Measurements from ENCODE around the gene DNAAF1. TPM values are rescaled to one million over a fixed set of nuclear protein-coding genes. Genes with fewer than 3 reads are reported as not detected.
"Not testable (repeated sequence)": the region's sequence is repeated elsewhere in the genome, so short reads cannot be mapped to it uniquely, and the experiment has no call there.

Gene DNAAF1
- total and polyA plus RNA-seq, 2 donors (not counting 3 experiments of a cell fraction or from before 2014, with no cell fraction given) = 0.01 TPM; not detected in 1

- dilution Hi-C loops (cut with MboI; ENCODE audit: extremely low pct_ligation_motif_present, low sequenced_read_pairs) = no loop called here
- ChIA-PET POLR2A (no interaction called here), CTCF (no interaction called here)
- Histone ChIP-seq H3K36me3 (ENCODE audit: control insufficient read depth in 2 of 2, extremely low read depth in 1 of 2, insufficient read depth in 2 of 2, low read length in 2 of 2) (no peaks in the 10 kb centered on the region), H2AFZ (ENCODE audit: low read depth, low read length) (no peak overlapping the region), H3K9ac (replicated peaks; ENCODE audit: extremely low read depth, insufficient read depth, low read length) (no peak overlapping the region), H3K9me3 (replicated peaks; ENCODE audit: control insufficient read depth, insufficient read depth, low read length) (no peaks in the 10 kb centered on the region), H3K4me1 (ENCODE audit: control insufficient read depth, extremely low read depth, insufficient read depth, low read length) (no peaks in the 10 kb centered on the region), H3K79me2 (ENCODE audit: control insufficient read depth, insufficient read depth, low read length) (no peaks in the 10 kb centered on the region), H3K4me2 (ENCODE audit: insufficient read depth, low read length) (no peak overlapping the region), H3K27me3 (ENCODE audit: control insufficient read depth in 2 of 2, insufficient read depth in 2 of 2, low read length in 2 of 2) (peaks cover 5 to 6% of the 10 kb centered on the region in 2 experiments), H3K9me1 (replicated peaks; ENCODE audit: control insufficient read depth, extremely low read depth, insufficient read depth, low read length) (no peaks in the 10 kb centered on the region), H4K20me1 (replicated peaks; ENCODE audit: control insufficient read depth, extremely low read depth, insufficient read depth, low read length) (no peaks in the 10 kb centered on the region), H3K4me3 (replicated peaks in 1 of 3; ENCODE audit: insufficient read depth in 1 of 3, low read depth in 1 of 3, low read length in 3 of 3) (no peak overlapping the region), H3K27ac (ENCODE audit: insufficient read depth, low read depth, low read length) (no peak overlapping the region)
- no TSS peak for BruUV-seq (replicated peaks)
- FAIRE-seq (no peak), DNase-seq (ENCODE audit: low read depth, low spot score) (no peak)
- TF ChIP-seq MYC (IDR thresholded peaks at IDR 0.05; ENCODE audit: low read depth, low read length) = no peak
- no peak for TF ChIP-seq FOS (IDR thresholded peaks at IDR 0.05; ENCODE audit: borderline replicate concordance, insufficient read depth, low read length)
- no peak for TF ChIP-seq JUN (IDR thresholded peaks at IDR 0.05; ENCODE audit: borderline replicate concordance, insufficient read depth, insufficient read length, low read depth)
- intact Hi-C loops (cut with micrococcal nuclease) = no loop called here
Observed at GRCh38 chr16:84215531-84215930, 70.4 kb downstream of the DNAAF1 start.

GRCh38 chr16:84216144-84216543 lies 71.0 kb downstream of the DNAAF1 start:
- POLR2A ChIA-PET; H3K4me3 ChIP-seq (replicated peaks in 1 of 3; ENCODE audit: insufficient read depth in 1 of 3, low read depth in 1 of 3, low read length in 3 of 3); DNase-seq (ENCODE audit: low read depth, low spot score); H3K4me2 ChIP-seq (ENCODE audit: insufficient read depth, low read length); FAIRE-seq; H3K9ac ChIP-seq (replicated peaks; ENCODE audit: extremely low read depth, insufficient read depth, low read length); H3K79me2 ChIP-seq (ENCODE audit: control insufficient read depth, insufficient read depth, low read length); CTCF ChIA-PET; H4K20me1 ChIP-seq (replicated peaks; ENCODE audit: control insufficient read depth, extremely low read depth, insufficient read depth, low read length); H3K9me3 ChIP-seq (replicated peaks; ENCODE audit: control insufficient read depth, insufficient read depth, low read length); intact Hi-C loops (cut with micrococcal nuclease); H3K27ac ChIP-seq (ENCODE audit: insufficient read depth, low read depth, low read length); BruUV-seq (replicated peaks); H3K36me3 ChIP-seq (ENCODE audit: control insufficient read depth in 2 of 2, extremely low read depth in 1 of 2, insufficient read depth in 2 of 2, low read length in 2 of 2); H3K27me3 ChIP-seq (ENCODE audit: control insufficient read depth in 2 of 2, insufficient read depth in 2 of 2, low read length in 2 of 2); H3K4me1 ChIP-seq (ENCODE audit: control insufficient read depth, extremely low read depth, insufficient read depth, low read length); H3K9me1 ChIP-seq (replicated peaks; ENCODE audit: control insufficient read depth, extremely low read depth, insufficient read depth, low read length); dilution Hi-C loops (cut with MboI; ENCODE audit: extremely low pct_ligation_motif_present, low sequenced_read_pairs); H2AFZ ChIP-seq (ENCODE audit: low read depth, low read length): not testable (repeated sequence)
